GM23338 (cell line): ENCODE measurements around the gene HEATR1.

Experiments used
- CREB1 ChIP-seq: fragments of 250-450 bp; sonication (Bioruptor Pico); IDR thresholded peaks from 2 replicates; pipeline ENCODE4 v1.5.0; 2020; ENCODE audit warnings: low read depth, mild to moderate bottlenecking, moderate library complexity
- CTCF ChIP-seq, 2 experiments: fragments of 200-600 bp in 1 of 2; sonication (generic) in 1 of 2; conservative IDR thresholded peaks; 2 replicates each; pipeline versions ENCODE4 v1.5.1 to v1.6.1; 2016 to 2017; ENCODE audit warnings: antibody characterized with exemption in 2 of 2, low read depth in 2 of 2, mild to moderate bottlenecking in 2 of 2, moderate library complexity in 1 of 2
- ETS1 ChIP-seq: IDR thresholded peaks from 2 replicates; pipeline ENCODE4 v1.6.1; 2016; ENCODE audit warnings: antibody characterized with exemption
- EZH2 ChIP-seq: fragments of 200-600 bp; sonication (generic); IDR thresholded peaks from one replicate; pipeline ENCODE4 v1.8.0; 2017; ENCODE audit warnings: antibody characterized with exemption, mild to moderate bottlenecking, low read depth; ENCODE audit not compliant: unreplicated experiment
- EZH2phosphoT487 ChIP-seq: fragments of 200-600 bp; sonication (generic); IDR thresholded peaks from one replicate; pipeline ENCODE4 v1.8.1; 2018; ENCODE audit warnings: antibody characterized with exemption; ENCODE audit not compliant: unreplicated experiment
- JUNB ChIP-seq: IDR thresholded peaks from one replicate; pipeline ENCODE4 v1.6.1; 2016; ENCODE audit warnings: antibody characterized with exemption; ENCODE audit not compliant: unreplicated experiment
- NANOG ChIP-seq: IDR thresholded peaks from 2 replicates; pipeline ENCODE4 v1.6.1; 2016; ENCODE audit warnings: antibody characterized with exemption, borderline replicate concordance
- POLR2AphosphoS5 ChIP-seq: IDR thresholded peaks from 2 replicates; pipeline ENCODE4 v1.6.1; 2016; ENCODE audit warnings: antibody characterized with exemption, low read depth
- REST ChIP-seq: IDR thresholded peaks from one replicate; pipeline ENCODE4 v1.6.1; 2018; ENCODE audit warnings: antibody characterized with exemption; ENCODE audit not compliant: unreplicated experiment
- STAT1 ChIP-seq: IDR thresholded peaks from one replicate; pipeline ENCODE4 v1.6.1; 2016; ENCODE audit warnings: antibody characterized with exemption; ENCODE audit not compliant: unreplicated experiment
- ZNF114 ChIP-seq: fragments of 250-450 bp; sonication (Bioruptor Pico); IDR thresholded peaks from 2 replicates; pipeline ENCODE4 v1.5.0; 2020; ENCODE audit warnings: mild to moderate bottlenecking, moderate library complexity
- ZNF331 ChIP-seq: fragments of 250-450 bp; sonication (Bioruptor Pico); IDR thresholded peaks from 2 replicates; pipeline ENCODE4 v1.5.0; 2020; ENCODE audit warnings: low read depth, mild to moderate bottlenecking, moderate library complexity

DNA sequence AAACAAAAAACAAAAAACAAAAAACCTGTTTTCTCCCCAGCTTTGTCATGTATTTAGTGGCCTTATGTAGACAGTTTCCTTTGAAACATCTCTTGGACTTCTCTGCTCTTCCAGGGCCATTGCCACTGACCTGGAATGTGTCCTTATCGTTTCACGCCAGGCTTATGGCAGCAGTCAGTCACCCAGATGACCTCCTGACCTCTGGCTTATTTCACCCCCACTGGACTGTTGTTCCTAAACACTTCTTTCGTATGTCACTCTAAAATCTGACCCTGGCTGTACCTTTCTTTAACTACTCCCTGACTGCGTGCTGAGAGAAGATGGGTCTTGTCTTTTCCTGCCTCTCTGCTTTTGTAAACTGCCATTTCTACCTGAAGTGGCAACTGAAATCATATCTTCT, 71.5 kb downstream of the HEATR1 start:
- no peak for TF ChIP-seq CTCF (conservative IDR thresholded peaks at IDR 0.05; ENCODE audit: low read depth in 2 of 2)
- no peak for TF ChIP-seq EZH2
- no peak for TF ChIP-seq ZNF331 (CRISPR knock-in tag)
- TF ChIP-seq POLR2AphosphoS5, result no peak
- TF ChIP-seq EZH2phosphoT487, result no peak
- no peak for TF ChIP-seq ZNF114
- no peak for TF ChIP-seq JUNB
- TF ChIP-seq REST, result no peak
- TF ChIP-seq CREB1 (CRISPR knock-in tag), result no peak
- no peak for TF ChIP-seq ETS1
- no peak for TF ChIP-seq NANOG
- no peak for TF ChIP-seq STAT1
